ENCODE results near the gene RAD9A.

DNA sequence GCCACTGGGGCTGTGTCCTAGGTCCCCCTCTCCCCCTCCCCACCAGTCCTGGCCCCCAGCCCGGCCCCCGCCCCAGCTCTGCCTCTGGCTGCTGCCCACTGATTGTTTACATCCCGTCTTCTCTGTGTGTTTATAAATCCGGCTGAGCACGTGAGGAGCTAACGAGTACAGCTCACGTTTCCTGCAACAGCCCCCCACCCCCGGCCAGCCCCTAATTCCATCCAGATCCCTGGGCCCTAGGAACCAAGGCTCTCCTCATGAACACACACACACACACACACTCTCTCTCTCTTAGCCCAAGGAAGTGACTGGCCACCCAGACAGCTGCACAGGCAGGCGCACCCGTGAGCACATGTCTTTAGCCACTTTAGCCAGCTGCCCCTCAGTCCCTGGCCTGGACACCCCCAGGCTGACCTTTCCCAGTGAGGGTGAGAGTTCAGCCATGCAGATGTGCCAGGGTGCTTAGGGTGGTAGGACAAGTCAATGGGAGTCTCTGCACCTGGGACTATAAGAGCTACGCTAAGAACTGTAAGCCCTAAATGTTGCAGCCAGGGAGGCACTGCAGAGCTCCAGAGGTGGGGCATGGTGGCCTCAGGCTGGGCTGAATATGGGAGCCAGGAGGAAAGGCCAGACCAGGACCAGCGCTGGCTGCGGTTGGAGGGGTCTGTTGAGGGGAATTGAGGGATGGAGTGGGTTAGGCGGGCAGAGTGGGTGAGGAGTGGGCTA lies 21.3 kb upstream of the RAD9A start:
- TF ChIP-seq, protein P1, sequence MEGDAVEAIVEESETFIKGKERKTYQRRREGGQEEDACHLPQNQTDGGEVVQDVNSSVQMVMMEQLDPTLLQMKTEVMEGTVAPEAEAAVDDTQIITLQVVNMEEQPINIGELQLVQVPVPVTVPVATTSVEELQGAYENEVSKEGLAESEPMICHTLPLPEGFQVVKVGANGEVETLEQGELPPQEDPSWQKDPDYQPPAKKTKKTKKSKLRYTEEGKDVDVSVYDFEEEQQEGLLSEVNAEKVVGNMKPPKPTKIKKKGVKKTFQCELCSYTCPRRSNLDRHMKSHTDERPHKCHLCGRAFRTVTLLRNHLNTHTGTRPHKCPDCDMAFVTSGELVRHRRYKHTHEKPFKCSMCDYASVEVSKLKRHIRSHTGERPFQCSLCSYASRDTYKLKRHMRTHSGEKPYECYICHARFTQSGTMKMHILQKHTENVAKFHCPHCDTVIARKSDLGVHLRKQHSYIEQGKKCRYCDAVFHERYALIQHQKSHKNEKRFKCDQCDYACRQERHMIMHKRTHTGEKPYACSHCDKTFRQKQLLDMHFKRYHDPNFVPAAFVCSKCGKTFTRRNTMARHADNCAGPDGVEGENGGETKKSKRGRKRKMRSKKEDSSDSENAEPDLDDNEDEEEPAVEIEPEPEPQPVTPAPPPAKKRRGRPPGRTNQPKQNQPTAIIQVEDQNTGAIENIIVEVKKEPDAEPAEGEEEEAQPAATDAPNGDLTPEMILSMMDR (IDR thresholded peaks at IDR 0.05): no peak
- no peak for TF ChIP-seq POLR2A (IDR thresholded peaks at IDR 0.05)

Measured in body of pancreas (tissue), 4 donors.